ENCODE results near the gene MGAT5B. TPM values are rescaled to one million over a fixed set of nuclear protein-coding genes. Genes with fewer than 3 reads are reported as not detected.

Gene MGAT5B
- total and polyA plus RNA-seq, 9 donors = 0.40 to 1.1 (median 0.87) TPM

- peaks cover 5% of the 10 kb centered on the region for H3K4me1 ChIP-seq (ENCODE audit: control insufficient read depth, insufficient read depth, low read length)
- no peak for DNase-seq
- no peak overlapping the region for H3K27ac ChIP-seq (ENCODE audit: low read length)
- WGBS (ENCODE audit: insufficient coverage) = 84% methylated on average over 24 of the region's 36 CpGs
- no peak overlapping the region for H3K4me3 ChIP-seq (ENCODE audit: low read length)
- H3K9me3 ChIP-seq (replicated peaks; ENCODE audit: control insufficient read depth, low read depth, low read length) = no peaks in the 10 kb centered on the region
- H3K36me3 ChIP-seq (ENCODE audit: control insufficient read depth, insufficient read depth, low read length) = no peaks in the 10 kb centered on the region
- H3K27me3 ChIP-seq (ENCODE audit: control insufficient read depth, insufficient read depth, low read length) = peaks cover 15% of the 10 kb centered on the region
Observed at GRCh38 chr17:76932402-76933333, 64.5 kb downstream of the MGAT5B start.

DNA sequence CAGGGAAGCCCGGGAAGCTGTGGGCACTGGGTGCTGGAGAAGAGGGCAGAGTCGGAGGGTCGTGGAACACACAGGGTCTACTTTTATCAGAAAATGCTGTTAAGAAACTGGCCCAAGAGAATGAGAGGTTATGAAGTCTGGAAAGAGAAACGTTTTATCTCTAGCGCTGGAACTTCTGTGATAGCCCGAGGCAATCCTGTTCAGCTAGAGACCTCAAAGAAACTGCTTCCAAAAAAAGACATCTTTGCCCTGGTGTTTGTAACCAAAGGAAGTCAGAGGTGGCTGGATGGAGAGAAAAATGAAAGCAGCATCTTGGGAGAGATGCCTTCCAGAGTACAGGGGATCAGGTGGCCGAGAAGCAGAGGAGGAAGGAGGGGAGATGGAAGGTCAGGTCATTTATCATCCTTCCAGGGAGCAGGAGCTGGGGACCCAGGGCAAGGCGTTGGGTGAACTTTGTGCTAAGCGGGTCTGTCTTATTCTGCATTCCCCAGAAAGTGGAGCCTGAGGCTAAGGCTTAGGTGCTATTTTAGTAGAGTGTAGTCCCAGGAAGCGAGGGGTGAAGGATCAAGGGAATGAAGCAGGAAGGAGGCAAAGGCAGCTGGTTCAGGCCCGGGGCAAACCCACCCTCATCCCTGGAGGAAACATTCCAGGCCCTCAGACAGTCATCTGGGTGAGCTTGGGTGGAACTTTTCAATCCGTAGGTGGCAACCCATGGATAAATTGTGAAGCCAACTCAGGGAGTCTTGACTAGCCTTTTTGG, 66.5 kb downstream of the MGAT5B start:
- WGBS (ENCODE audit: insufficient coverage) = 57% methylated on average over 11 of the region's 12 CpGs
- H3K4me1 ChIP-seq (ENCODE audit: control insufficient read depth, insufficient read depth, low read length) = peaks cover 2% of the 10 kb centered on the region
- H3K4me3 ChIP-seq (ENCODE audit: low read length) = no peak overlapping the region
- DNase-seq = no peak
- peaks cover 13% of the 10 kb centered on the region for H3K27me3 ChIP-seq (ENCODE audit: control insufficient read depth, insufficient read depth, low read length)
- no peaks in the 10 kb centered on the region for H3K9me3 ChIP-seq (replicated peaks; ENCODE audit: control insufficient read depth, low read depth, low read length)
- H3K36me3 ChIP-seq (ENCODE audit: control insufficient read depth, insufficient read depth, low read length) = no peaks in the 10 kb centered on the region
- no peak overlapping the region for H3K27ac ChIP-seq (ENCODE audit: low read length)

GRCh38 chr17:76935331-76935730, 67.1 kb downstream of the MGAT5B start:
- Histone ChIP-seq H3K4me3 (ENCODE audit: low read length) (no peak overlapping the region), H3K27me3 (ENCODE audit: control insufficient read depth, insufficient read depth, low read length) (peaks cover 13% of the 10 kb centered on the region)

GRCh38 chr17:76937238-76937637, 69.0 kb downstream of the MGAT5B start:
- Histone ChIP-seq H3K9me3 (replicated peaks; ENCODE audit: control insufficient read depth, low read depth, low read length) (no peaks in the 10 kb centered on the region), H3K27ac (ENCODE audit: low read length) (no peak overlapping the region), H3K27me3 (ENCODE audit: control insufficient read depth, insufficient read depth, low read length) (peaks cover 8% of the 10 kb centered on the region), H3K4me1 (ENCODE audit: control insufficient read depth, insufficient read depth, low read length) (no peaks in the 10 kb centered on the region), H3K4me3 (ENCODE audit: low read length) (no peak overlapping the region), H3K36me3 (ENCODE audit: control insufficient read depth, insufficient read depth, low read length) (no peaks in the 10 kb centered on the region)
- 94% methylated on average over 2 of the region's 2 CpGs for WGBS (ENCODE audit: insufficient coverage)
- DNase-seq = no peak

More at GRCh38 chr17:76935331-76935730, 67.1 kb downstream of the MGAT5B start:
- H3K4me1 ChIP-seq (ENCODE audit: control insufficient read depth, insufficient read depth, low read length) = no peaks in the 10 kb centered on the region
- no peak overlapping the region for H3K27ac ChIP-seq (ENCODE audit: low read length)
- no peak for DNase-seq
- no peaks in the 10 kb centered on the region for H3K9me3 ChIP-seq (replicated peaks; ENCODE audit: control insufficient read depth, low read depth, low read length)
- H3K36me3 ChIP-seq (ENCODE audit: control insufficient read depth, insufficient read depth, low read length) = no peaks in the 10 kb centered on the region
- no CpG with 5 or more reads among the region's 3 CpGs for WGBS (ENCODE audit: insufficient coverage)

GRCh38 chr17:76938009-76938408, 69.8 kb downstream of the MGAT5B start:
- H3K27me3 ChIP-seq (ENCODE audit: control insufficient read depth, insufficient read depth, low read length) = peaks cover 4% of the 10 kb centered on the region

DNA sequence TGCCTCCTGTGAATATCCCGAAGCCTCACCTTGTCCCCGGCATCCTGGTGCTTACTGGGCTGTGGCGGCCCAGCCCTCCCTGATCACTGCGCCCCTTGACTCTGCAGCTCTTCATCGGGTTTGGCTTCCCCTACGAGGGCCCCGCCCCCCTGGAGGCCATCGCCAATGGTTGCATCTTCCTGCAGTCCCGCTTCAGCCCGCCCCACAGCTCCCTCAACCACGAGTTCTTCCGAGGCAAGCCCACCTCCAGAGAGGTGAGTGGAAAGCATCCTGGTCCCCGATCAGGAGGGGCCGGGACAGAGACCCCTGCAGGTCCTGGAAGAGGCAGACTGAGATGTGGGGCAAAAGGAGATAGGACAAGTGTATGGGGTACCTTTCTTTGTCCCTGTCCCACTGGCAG, 72.1 kb downstream of the MGAT5B start:
- peaks cover 9% of the 10 kb centered on the region for H3K27me3 ChIP-seq (ENCODE audit: control insufficient read depth, insufficient read depth, low read length)
- no peaks in the 10 kb centered on the region for H3K4me1 ChIP-seq (ENCODE audit: control insufficient read depth, insufficient read depth, low read length)
- WGBS (ENCODE audit: insufficient coverage) = 46% methylated on average over 6 of the region's 14 CpGs
- no peaks in the 10 kb centered on the region for H3K9me3 ChIP-seq (replicated peaks; ENCODE audit: control insufficient read depth, low read depth, low read length)
- no peak overlapping the region for H3K4me3 ChIP-seq (ENCODE audit: low read length)
- no peaks in the 10 kb centered on the region for H3K36me3 ChIP-seq (ENCODE audit: control insufficient read depth, insufficient read depth, low read length)
- DNase-seq = no peak
- no peak overlapping the region for H3K27ac ChIP-seq (ENCODE audit: low read length)

More at GRCh38 chr17:76938009-76938408, 69.8 kb downstream of the MGAT5B start:
- no peak overlapping the region for H3K4me3 ChIP-seq (ENCODE audit: low read length)
- no peak for DNase-seq
- no peaks in the 10 kb centered on the region for H3K9me3 ChIP-seq (replicated peaks; ENCODE audit: control insufficient read depth, low read depth, low read length)
- H3K27ac ChIP-seq (ENCODE audit: low read length) = no peak overlapping the region
- WGBS (ENCODE audit: insufficient coverage) = 74% methylated on average over 9 of the region's 10 CpGs
- no peaks in the 10 kb centered on the region for H3K36me3 ChIP-seq (ENCODE audit: control insufficient read depth, insufficient read depth, low read length)
- H3K4me1 ChIP-seq (ENCODE audit: control insufficient read depth, insufficient read depth, low read length) = no peaks in the 10 kb centered on the region

GRCh38 chr17:76940738-76941350, 72.6 kb downstream of the MGAT5B start:
- H3K4me3 ChIP-seq (ENCODE audit: low read length) = no peak overlapping the region
- H3K27me3 ChIP-seq (ENCODE audit: control insufficient read depth, insufficient read depth, low read length) = peaks cover 9% of the 10 kb centered on the region
- DNase-seq = no peak
- 83% methylated on average over 6 of the region's 13 CpGs for WGBS (ENCODE audit: insufficient coverage)
- H3K4me1 ChIP-seq (ENCODE audit: control insufficient read depth, insufficient read depth, low read length) = no peaks in the 10 kb centered on the region
- no peaks in the 10 kb centered on the region for H3K36me3 ChIP-seq (ENCODE audit: control insufficient read depth, insufficient read depth, low read length)
- no peak overlapping the region for H3K27ac ChIP-seq (ENCODE audit: low read length)
- H3K9me3 ChIP-seq (replicated peaks; ENCODE audit: control insufficient read depth, low read depth, low read length) = no peaks in the 10 kb centered on the region

DNA sequence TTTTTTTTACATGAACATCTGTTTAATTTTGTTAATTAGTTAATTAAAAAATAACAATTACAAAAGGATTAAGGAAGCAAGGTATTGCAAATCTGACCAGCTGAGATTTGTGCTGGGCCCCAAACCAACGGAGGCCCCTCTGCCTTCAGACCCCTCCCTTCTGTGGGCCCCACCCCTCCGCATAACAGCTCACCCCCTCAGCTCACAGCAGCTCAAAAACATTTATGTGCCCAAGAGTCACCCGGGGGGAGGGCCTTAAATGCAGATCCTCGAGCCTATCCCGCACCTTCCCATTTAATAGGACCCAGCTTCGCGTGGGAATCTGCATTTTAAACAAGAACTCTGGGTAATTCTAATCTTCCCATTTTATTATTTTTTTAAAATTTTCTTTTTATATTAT, 75.0 kb downstream of the MGAT5B start:
- H3K27me3 ChIP-seq (ENCODE audit: control insufficient read depth, insufficient read depth, low read length) = peaks cover 11% of the 10 kb centered on the region
- WGBS (ENCODE audit: insufficient coverage) = 52% methylated on average over 2 of the region's 7 CpGs
- no peaks in the 10 kb centered on the region for H3K36me3 ChIP-seq (ENCODE audit: control insufficient read depth, insufficient read depth, low read length)
- no peak overlapping the region for H3K27ac ChIP-seq (ENCODE audit: low read length)
- no peak overlapping the region for H3K4me3 ChIP-seq (ENCODE audit: low read length)
- no peak for DNase-seq
- H3K9me3 ChIP-seq (replicated peaks; ENCODE audit: control insufficient read depth, low read depth, low read length) = no peaks in the 10 kb centered on the region
- H3K4me1 ChIP-seq (ENCODE audit: control insufficient read depth, insufficient read depth, low read length) = no peaks in the 10 kb centered on the region

DNA sequence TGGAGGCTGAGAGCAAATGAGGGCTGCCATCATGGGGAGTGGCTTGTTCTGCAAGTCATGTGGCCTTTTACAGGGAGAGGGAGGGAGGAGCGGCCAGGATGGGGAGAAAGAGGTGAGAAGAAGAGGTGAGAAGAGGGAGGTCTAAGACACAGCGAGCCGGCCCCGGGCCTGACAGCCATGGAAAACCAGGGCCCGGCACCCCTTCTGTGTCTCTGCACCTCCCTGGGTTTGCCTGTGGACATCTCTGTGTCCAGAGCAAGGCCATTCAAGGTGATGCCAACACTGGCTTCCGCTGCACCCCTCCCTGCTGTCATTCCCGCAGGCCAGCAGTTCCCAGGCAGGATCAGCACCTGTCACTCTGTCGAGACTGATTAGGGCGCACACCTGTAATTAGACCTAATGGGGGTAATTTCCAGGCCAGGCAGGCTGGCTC, 75.6 kb downstream of the MGAT5B start:
- H3K36me3 ChIP-seq (ENCODE audit: control insufficient read depth, insufficient read depth, low read length) = no peaks in the 10 kb centered on the region
- no peak overlapping the region for H3K27ac ChIP-seq (ENCODE audit: low read length)
- H3K27me3 ChIP-seq (ENCODE audit: control insufficient read depth, insufficient read depth, low read length) = peaks cover 11% of the 10 kb centered on the region
- H3K4me3 ChIP-seq (ENCODE audit: low read length) = no peak overlapping the region
- H3K4me1 ChIP-seq (ENCODE audit: control insufficient read depth, insufficient read depth, low read length) = peaks cover 1% of the 10 kb centered on the region
- no peaks in the 10 kb centered on the region for H3K9me3 ChIP-seq (replicated peaks; ENCODE audit: control insufficient read depth, low read depth, low read length)
- 39% methylated on average over 8 of the region's 9 CpGs for WGBS (ENCODE audit: insufficient coverage)
- no peak for DNase-seq

DNA sequence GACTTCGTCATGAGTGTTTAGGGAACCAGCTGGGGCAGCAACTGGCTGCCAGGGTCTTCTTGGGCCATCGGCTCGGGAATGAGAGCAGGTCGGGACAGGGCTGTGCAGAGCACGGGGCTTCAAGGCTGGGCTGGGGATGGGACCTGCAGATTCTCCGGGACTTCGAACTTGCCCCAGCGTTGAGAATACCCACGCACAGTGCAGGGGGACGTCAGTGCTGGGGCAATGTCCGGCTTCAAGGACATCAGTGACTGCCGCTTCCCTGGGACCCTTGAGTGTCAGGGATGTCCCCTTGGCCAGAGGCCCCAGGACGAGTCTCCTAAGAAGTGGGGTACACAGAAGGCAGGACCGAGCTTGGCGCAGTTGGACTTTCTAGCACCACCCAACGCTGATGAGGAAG, 76.3 kb downstream of the MGAT5B start:
- DNase-seq = no peak
- peaks cover 6% of the 10 kb centered on the region for H3K4me1 ChIP-seq (ENCODE audit: control insufficient read depth, insufficient read depth, low read length)
- H3K36me3 ChIP-seq (ENCODE audit: control insufficient read depth, insufficient read depth, low read length) = no peaks in the 10 kb centered on the region
- no peaks in the 10 kb centered on the region for H3K9me3 ChIP-seq (replicated peaks; ENCODE audit: control insufficient read depth, low read depth, low read length)
- no peak overlapping the region for H3K4me3 ChIP-seq (ENCODE audit: low read length)
- peaks cover 11% of the 10 kb centered on the region for H3K27me3 ChIP-seq (ENCODE audit: control insufficient read depth, insufficient read depth, low read length)
- WGBS (ENCODE audit: insufficient coverage) = 74% methylated on average over 16 of the region's 16 CpGs
- no peak overlapping the region for H3K27ac ChIP-seq (ENCODE audit: low read length)
